Measurements from ENCODE around the gene TLCD3B. TPM values are rescaled to one million over a fixed set of nuclear protein-coding genes. Genes with fewer than 3 reads are reported as not detected.
A peak's percentile ranks its signal among the peaks of the same experiment; 100 is the strongest.

Gene TLCD3B
- total and polyA plus RNA-seq, 5 donors from 2014 or later = not detected

DNA sequence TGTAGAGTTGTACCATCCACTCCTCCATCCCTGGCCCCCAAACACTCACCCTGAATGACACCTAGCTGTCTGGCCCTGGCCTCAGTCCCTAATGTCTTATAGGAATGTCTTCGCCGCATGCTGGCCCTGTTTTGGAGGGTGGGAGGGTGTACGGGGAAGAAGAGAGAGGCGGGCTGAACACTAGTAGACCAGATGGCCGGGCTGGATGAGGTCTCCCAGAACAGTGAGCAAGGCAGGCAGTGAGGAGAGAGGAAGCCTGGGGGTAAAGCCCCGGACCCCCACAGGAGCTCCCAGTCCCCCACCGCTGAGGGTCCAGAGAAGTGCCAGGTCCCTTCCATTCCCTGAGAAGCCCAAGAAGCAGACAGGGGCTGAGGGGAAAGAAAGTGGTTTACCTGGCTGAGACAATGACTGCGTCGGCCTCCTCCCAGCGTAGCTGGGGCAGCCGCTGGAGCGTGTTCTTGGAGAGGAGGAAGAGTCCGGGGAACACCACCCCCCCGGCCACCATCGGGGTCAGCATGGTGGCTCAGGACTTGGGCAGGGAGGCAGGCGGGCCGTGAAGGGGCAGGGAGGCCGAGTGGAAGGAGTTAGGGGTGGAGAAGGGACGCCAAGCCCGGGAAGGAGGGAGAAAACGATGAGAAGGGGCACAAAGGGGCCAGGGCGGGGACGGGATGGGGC is 923 bp downstream of the TLCD3B start:
- Histone ChIP-seq H3K27me3 (ENCODE audit: control insufficient read depth, insufficient read depth, low read length) (peaks cover 3% of the 10 kb centered on the region), H3K27ac (ENCODE audit: insufficient read depth, low read length, poor library complexity, severe bottlenecking) (no peak overlapping the region), H3K9me3 (ENCODE audit: control insufficient read depth in 2 of 2, low read length in 2 of 2) (no peaks in the 10 kb centered on the region), H3K4me3 (ENCODE audit: low read depth, low read length) (no peak overlapping the region), H3K36me3 (ENCODE audit: control insufficient read depth, insufficient read depth, low read length) (no peaks in the 10 kb centered on the region), H3K4me1 (ENCODE audit: control insufficient read depth, insufficient read depth, low read length, poor library complexity, severe bottlenecking) (peaks cover 13% of the 10 kb centered on the region)
- ATAC-seq (ENCODE audit: low read depth in 2 of 2) (no peak), DNase-seq (no peak)
- H3K9me3 Mint-ChIP-seq = peaks cover 0 to 1% (median 0%) of the 10 kb centered on the region in 7 donors
- no peaks in the 10 kb centered on the region for H3K36me3 Mint-ChIP-seq
- peak overlapping the region in 1 of 4 donors; percentile 43 for H3K4me3 Mint-ChIP-seq
- peaks cover 61% of the 10 kb centered on the region for H3K27me3 Mint-ChIP-seq
- no peak overlapping the region for H3K27ac Mint-ChIP-seq
- peaks cover 4 to 17% (median 9%) of the 10 kb centered on the region in 4 donors for H3K4me1 Mint-ChIP-seq

DNA sequence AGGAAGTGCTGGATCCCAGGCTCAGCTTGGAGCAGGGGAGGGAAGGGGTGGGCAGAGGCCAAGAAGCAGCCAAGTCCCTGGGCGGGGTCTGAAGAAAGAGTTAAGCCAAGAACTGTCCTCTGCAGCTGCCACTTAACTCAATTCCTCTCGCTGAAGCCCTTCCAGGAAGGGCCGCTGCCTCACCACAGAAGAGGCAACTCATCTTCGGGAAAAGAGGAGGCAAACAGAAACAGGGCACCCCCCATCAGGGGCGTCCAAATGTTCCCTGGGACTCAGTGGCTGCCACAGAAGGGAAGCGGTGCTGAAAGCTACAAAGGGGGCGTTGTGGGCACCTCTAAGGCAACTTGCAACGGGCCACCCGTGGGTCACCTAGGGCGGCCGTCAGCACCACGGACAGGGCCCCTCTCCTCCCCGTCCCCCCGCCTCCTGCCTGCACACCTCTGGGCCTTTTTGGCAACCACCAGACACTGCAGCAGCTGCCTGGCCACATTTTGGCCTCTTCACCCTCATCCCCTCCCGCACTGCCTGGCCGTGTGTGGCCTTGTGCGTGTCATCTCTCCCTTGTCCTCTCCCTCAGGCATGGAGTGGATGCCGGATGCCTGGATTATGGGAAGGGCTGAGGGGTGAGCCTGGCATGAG is 2.5 kb downstream of the TLCD3B start:
- no peak overlapping the region for H3K4me3 ChIP-seq (ENCODE audit: low read depth, low read length)
- Mint-ChIP-seq H3K9me3 (peaks cover 0 to 1% (median 0%) of the 10 kb centered on the region in 7 donors), H3K4me1 (peaks cover 4 to 17% (median 9%) of the 10 kb centered on the region in 4 donors), H3K4me3 (no peak overlapping the region), H3K27me3 (peaks cover 58% of the 10 kb centered on the region), H3K27ac (no peak overlapping the region), H3K36me3 (no peaks in the 10 kb centered on the region)
- no peaks in the 10 kb centered on the region for H3K36me3 ChIP-seq (ENCODE audit: control insufficient read depth, insufficient read depth, low read length)
- no peak for ATAC-seq (ENCODE audit: low read depth in 2 of 2)
- no peak for DNase-seq
- no peaks in the 10 kb centered on the region for H3K9me3 ChIP-seq (ENCODE audit: control insufficient read depth in 2 of 2, low read length in 2 of 2)
- H3K4me1 ChIP-seq (ENCODE audit: control insufficient read depth, insufficient read depth, low read length, poor library complexity, severe bottlenecking) = peaks cover 13% of the 10 kb centered on the region
- no peak overlapping the region for H3K27ac ChIP-seq (ENCODE audit: insufficient read depth, low read length, poor library complexity, severe bottlenecking)
- peaks cover 3% of the 10 kb centered on the region for H3K27me3 ChIP-seq (ENCODE audit: control insufficient read depth, insufficient read depth, low read length)

DNA sequence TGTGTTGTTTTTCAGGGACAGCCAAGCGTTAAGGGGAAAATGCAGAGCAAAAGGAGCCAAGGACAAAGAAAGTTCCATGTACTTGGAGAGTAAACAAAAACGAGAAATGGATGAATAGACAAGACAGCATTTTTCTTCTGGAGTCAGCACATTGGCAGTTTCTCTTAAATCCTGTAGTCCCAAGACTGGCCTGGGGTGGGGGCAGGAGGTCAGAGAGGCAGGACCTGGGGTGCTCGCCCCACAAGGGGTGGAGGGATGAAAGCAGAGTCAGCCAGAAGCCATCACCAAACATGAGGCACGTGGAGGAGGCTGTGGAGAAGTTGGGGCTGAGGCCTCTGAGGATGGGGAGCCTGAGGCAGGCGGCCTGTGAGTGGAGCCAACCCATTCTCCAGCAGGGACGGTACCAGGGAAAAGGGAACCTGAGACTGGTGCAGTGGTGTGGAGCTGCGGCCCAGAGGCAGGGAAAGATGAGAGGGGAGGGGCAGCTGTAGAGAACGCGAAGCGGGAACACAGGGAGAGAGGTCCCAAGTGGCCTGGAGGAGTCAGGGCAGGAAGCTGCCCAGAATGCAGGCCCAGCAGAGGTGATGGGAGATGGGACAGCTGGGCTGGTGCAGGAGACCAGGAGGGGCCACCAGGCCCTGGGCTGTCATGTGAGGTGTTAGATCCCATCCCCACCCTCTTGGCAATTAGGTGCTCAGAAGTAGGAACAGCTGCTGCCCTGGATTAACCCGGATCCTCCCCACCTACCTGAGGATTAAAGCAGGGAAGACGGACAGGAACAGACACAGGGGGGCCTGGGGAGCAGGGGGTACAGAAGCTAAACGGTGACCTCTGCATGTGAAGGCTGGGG is 3.3 kb downstream of the TLCD3B start:
- H3K4me1 ChIP-seq (ENCODE audit: control insufficient read depth, insufficient read depth, low read length, poor library complexity, severe bottlenecking) = peaks cover 13% of the 10 kb centered on the region
- ATAC-seq (ENCODE audit: low read depth in 2 of 2) (no peak), DNase-seq (no peak)
- no peaks in the 10 kb centered on the region for H3K36me3 Mint-ChIP-seq
- H3K27me3 Mint-ChIP-seq = peaks cover 55% of the 10 kb centered on the region
- H3K9me3 Mint-ChIP-seq = peaks cover 0 to 1% (median 0%) of the 10 kb centered on the region in 7 donors
- H3K27ac ChIP-seq (ENCODE audit: insufficient read depth, low read length, poor library complexity, severe bottlenecking) = no peak overlapping the region
- H3K4me3 ChIP-seq (ENCODE audit: low read depth, low read length) = no peak overlapping the region
- no peaks in the 10 kb centered on the region for H3K36me3 ChIP-seq (ENCODE audit: control insufficient read depth, insufficient read depth, low read length)
- H3K4me3 Mint-ChIP-seq = peak overlapping the region in 1 of 4 donors; percentile 58
- peak overlapping the region in 1 of 3 donors; percentile 53 for H3K27ac Mint-ChIP-seq
- H3K9me3 ChIP-seq (ENCODE audit: control insufficient read depth in 2 of 2, low read length in 2 of 2) = no peaks in the 10 kb centered on the region
- peaks cover 4 to 17% (median 9%) of the 10 kb centered on the region in 4 donors for H3K4me1 Mint-ChIP-seq
- peaks cover 3% of the 10 kb centered on the region for H3K27me3 ChIP-seq (ENCODE audit: control insufficient read depth, insufficient read depth, low read length)

DNA sequence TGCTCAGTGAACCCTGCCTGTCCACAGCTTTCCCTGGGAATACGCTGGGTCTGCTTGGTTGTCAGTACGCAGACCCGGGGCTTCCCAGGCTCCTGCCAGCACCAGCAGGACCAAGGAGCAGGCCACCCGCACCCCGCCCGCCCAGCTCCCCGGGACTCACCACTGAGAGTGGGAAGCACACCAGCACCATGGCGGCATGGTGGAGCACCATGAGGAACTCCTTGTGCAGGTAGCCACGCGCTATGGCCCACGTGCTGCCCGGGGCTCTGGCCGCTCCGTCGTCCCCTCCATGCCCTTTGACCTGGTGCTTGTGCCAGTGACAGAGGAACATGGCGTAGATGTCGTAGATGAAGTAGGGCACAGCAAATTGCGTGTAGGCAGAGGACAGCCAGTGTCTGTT is 4.6 kb downstream of the TLCD3B start:
- Mint-ChIP-seq H3K4me1 (peaks cover 0 to 14% (median 6%) of the 10 kb centered on the region in 4 donors), H3K4me3 (no peak overlapping the region), H3K27me3 (peaks cover 50% of the 10 kb centered on the region), H3K36me3 (no peaks in the 10 kb centered on the region), H3K27ac (no peak overlapping the region), H3K9me3 (peaks cover 0 to 1% (median 0%) of the 10 kb centered on the region in 7 donors)
- no peaks in the 10 kb centered on the region for H3K27me3 ChIP-seq (ENCODE audit: control insufficient read depth, insufficient read depth, low read length)
- no peak overlapping the region for H3K4me3 ChIP-seq (ENCODE audit: low read depth, low read length)
- H3K4me1 ChIP-seq (ENCODE audit: control insufficient read depth, insufficient read depth, low read length, poor library complexity, severe bottlenecking) = peaks cover 17% of the 10 kb centered on the region
- H3K9me3 ChIP-seq (ENCODE audit: control insufficient read depth in 2 of 2, low read length in 2 of 2) = no peaks in the 10 kb centered on the region
- ATAC-seq (ENCODE audit: low read depth in 2 of 2) (no peak), DNase-seq (no peak)
- H3K27ac ChIP-seq (ENCODE audit: insufficient read depth, low read length, poor library complexity, severe bottlenecking) = no peak overlapping the region
- H3K36me3 ChIP-seq (ENCODE audit: control insufficient read depth, insufficient read depth, low read length) = no peaks in the 10 kb centered on the region

DNA sequence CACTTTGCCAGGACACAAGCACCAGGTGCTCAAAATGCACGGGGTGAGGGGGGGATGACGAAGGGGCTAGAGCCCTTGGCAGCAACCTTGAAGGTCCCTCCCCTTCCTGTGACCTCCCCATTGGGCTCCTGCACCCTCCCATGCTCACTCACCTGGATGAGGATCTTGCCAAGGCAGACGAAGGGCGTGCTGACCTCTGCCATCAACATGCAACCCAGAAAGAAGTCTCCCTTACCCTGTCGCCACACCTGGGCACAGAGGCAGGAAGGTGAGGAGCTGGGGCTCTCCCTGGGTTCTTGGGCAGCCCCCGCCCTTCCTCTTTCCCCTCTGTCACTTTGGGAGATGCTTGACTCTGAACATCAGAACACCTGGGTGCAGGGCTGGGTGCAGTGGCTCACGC is 5.5 kb downstream of the TLCD3B start:
- ATAC-seq (ENCODE audit: low read depth in 2 of 2) = no peak
- Histone ChIP-seq H3K9me3 (ENCODE audit: control insufficient read depth in 2 of 2, low read length in 2 of 2) (no peaks in the 10 kb centered on the region), H3K4me1 (ENCODE audit: control insufficient read depth, insufficient read depth, low read length, poor library complexity, severe bottlenecking) (peaks cover 17% of the 10 kb centered on the region), H3K27me3 (ENCODE audit: control insufficient read depth, insufficient read depth, low read length) (no peaks in the 10 kb centered on the region), H3K36me3 (ENCODE audit: control insufficient read depth, insufficient read depth, low read length) (no peaks in the 10 kb centered on the region), H3K27ac (ENCODE audit: insufficient read depth, low read length, poor library complexity, severe bottlenecking) (no peak overlapping the region), H3K4me3 (ENCODE audit: low read depth, low read length) (no peak overlapping the region)
- H3K27me3 Mint-ChIP-seq = peaks cover 59% of the 10 kb centered on the region
- DNase-seq = no peak
- no peak overlapping the region for H3K4me3 Mint-ChIP-seq
- H3K9me3 Mint-ChIP-seq = peaks cover 0 to 1% (median 0%) of the 10 kb centered on the region in 7 donors
- H3K4me1 Mint-ChIP-seq = peaks cover 0 to 19% (median 10%) of the 10 kb centered on the region in 4 donors
- no peak overlapping the region for H3K27ac Mint-ChIP-seq
- no peaks in the 10 kb centered on the region for H3K36me3 Mint-ChIP-seq

DNA sequence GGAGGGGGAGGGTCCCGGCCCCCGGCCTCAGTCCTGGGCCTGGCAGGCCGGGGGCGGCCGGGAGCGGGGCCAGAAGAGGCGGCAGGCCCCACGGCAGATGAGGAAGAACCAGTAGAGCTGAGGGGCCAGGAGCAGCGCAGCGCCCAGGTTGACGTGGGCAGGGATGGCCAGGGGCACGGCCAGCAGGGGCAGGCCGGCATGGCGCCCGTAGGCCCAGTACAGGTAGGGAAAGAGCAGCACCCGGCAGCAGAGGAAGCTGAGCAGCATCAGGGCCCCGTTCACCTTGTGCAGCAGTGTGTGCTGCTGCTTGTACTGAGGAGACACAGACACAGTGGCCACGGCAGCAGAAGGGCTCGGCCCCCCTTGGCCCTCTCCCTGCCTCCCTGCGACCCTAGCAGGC is 5.9 kb downstream of the TLCD3B start:
- Mint-ChIP-seq H3K36me3 (no peaks in the 10 kb centered on the region), H3K4me1 (peaks cover 0 to 20% (median 10%) of the 10 kb centered on the region in 4 donors), H3K27me3 (peaks cover 60% of the 10 kb centered on the region), H3K9me3 (peaks cover 0 to 1% (median 0%) of the 10 kb centered on the region in 7 donors), H3K27ac (no peak overlapping the region), H3K4me3 (no peak overlapping the region)
- Histone ChIP-seq H3K4me1 (ENCODE audit: control insufficient read depth, insufficient read depth, low read length, poor library complexity, severe bottlenecking) (peaks cover 13% of the 10 kb centered on the region), H3K4me3 (ENCODE audit: low read depth, low read length) (no peak overlapping the region), H3K36me3 (ENCODE audit: control insufficient read depth, insufficient read depth, low read length) (no peaks in the 10 kb centered on the region), H3K27ac (ENCODE audit: insufficient read depth, low read length, poor library complexity, severe bottlenecking) (no peak overlapping the region), H3K27me3 (ENCODE audit: control insufficient read depth, insufficient read depth, low read length) (no peaks in the 10 kb centered on the region), H3K9me3 (ENCODE audit: control insufficient read depth in 2 of 2, low read length in 2 of 2) (no peaks in the 10 kb centered on the region)
- DNase-seq (no peak), ATAC-seq (ENCODE audit: low read depth in 2 of 2) (no peak)

DNA sequence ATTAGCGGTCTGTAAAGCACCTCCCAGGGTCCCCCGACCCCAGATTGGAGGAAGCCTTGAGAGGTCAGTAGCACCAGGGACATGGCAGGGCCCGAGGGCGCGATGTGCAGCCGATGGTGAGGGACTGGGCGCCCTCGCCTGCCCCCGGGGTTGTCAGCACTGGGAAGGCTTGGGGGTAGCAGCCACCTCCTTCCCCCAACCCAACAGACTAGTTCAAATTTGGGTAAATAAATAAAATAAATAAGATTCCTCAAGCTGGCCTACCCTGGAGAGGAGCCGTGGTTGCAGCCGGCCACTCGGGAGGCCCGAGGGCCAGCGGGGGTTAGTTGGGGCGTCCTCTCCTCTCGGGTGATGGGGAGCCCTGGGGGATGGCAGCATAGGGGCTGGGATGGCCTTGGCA is 6.6 kb downstream of the TLCD3B start:
- Mint-ChIP-seq H3K27ac (no peak overlapping the region), H3K27me3 (peaks cover 53% of the 10 kb centered on the region), H3K4me3 (peak overlapping the region in 1 of 4 donors; percentile 56), H3K9me3 (peaks cover 0 to 1% (median 0%) of the 10 kb centered on the region in 7 donors), H3K4me1 (peaks cover 0 to 15% (median 8%) of the 10 kb centered on the region in 4 donors), H3K36me3 (no peaks in the 10 kb centered on the region)
- no peaks in the 10 kb centered on the region for H3K27me3 ChIP-seq (ENCODE audit: control insufficient read depth, insufficient read depth, low read length)
- no peak overlapping the region for H3K4me3 ChIP-seq (ENCODE audit: low read depth, low read length)
- no peaks in the 10 kb centered on the region for H3K36me3 ChIP-seq (ENCODE audit: control insufficient read depth, insufficient read depth, low read length)
- H3K27ac ChIP-seq (ENCODE audit: insufficient read depth, low read length, poor library complexity, severe bottlenecking) = no peak overlapping the region
- peaks cover 12% of the 10 kb centered on the region for H3K4me1 ChIP-seq (ENCODE audit: control insufficient read depth, insufficient read depth, low read length, poor library complexity, severe bottlenecking)
- DNase-seq = no peak
- ATAC-seq (ENCODE audit: low read depth in 2 of 2) = no peak
- H3K9me3 ChIP-seq (ENCODE audit: control insufficient read depth in 2 of 2, low read length in 2 of 2) = no peaks in the 10 kb centered on the region
